ENCODE measurements around the gene PTPRG. TPM values are rescaled to one million over a fixed set of nuclear protein-coding genes. Genes with fewer than 3 reads are reported as not detected.

PTPRG gene
- total and polyA plus RNA-seq, 2 of the 13 experiments (the other 11 are each of a cell fraction or from before 2014, with no cell fraction given), result 8.0 to 25.3 TPM

- TF ChIP-seq ZNF646 (CRISPR knock-in tag; IDR thresholded peaks at IDR 0.05), result no peak
- no peak for TF ChIP-seq CREM (IDR thresholded peaks at IDR 0.05)
- no peak for TF ChIP-seq CREM (CRISPR knock-in tag; IDR thresholded peaks at IDR 0.05)
- TF ChIP-seq MEF2D (CRISPR knock-in tag; IDR thresholded peaks at IDR 0.05), result no peak
- no peak for TF ChIP-seq SOX6 (IDR thresholded peaks at IDR 0.05)
- peak; percentile 36 for TF ChIP-seq SOX6 (CRISPR knock-in tag; IDR thresholded peaks at IDR 0.05)
- no peak for TF ChIP-seq ZNF878 (CRISPR knock-in tag; IDR thresholded peaks at IDR 0.05)
- no peak for TF ChIP-seq RCOR2 (CRISPR knock-in tag; IDR thresholded peaks at IDR 0.05)
- no peak for TF ChIP-seq ZFP90 (CRISPR knock-in tag; IDR thresholded peaks at IDR 0.05; ENCODE audit: borderline replicate concordance)
- TF ChIP-seq ZFX (CRISPR knock-in tag; IDR thresholded peaks at IDR 0.05; ENCODE audit: low read depth), result no peak
- TF ChIP-seq ZNF18 (CRISPR knock-in tag; IDR thresholded peaks at IDR 0.05; ENCODE audit: insufficient replicate concordance), result no peak
- no peak for TF ChIP-seq ZNF850 (CRISPR knock-in tag; conservative IDR thresholded peaks at IDR 0.05)
- no peak for TF ChIP-seq KLF11 (CRISPR knock-in tag; IDR thresholded peaks at IDR 0.05)
- no peak for TF ChIP-seq RBAK (CRISPR knock-in tag; IDR thresholded peaks at IDR 0.05)
- TF ChIP-seq YEATS2 (CRISPR knock-in tag; IDR thresholded peaks at IDR 0.05; ENCODE audit: borderline replicate concordance), result no peak
- no peak for TF ChIP-seq ZNF232 (CRISPR knock-in tag; IDR thresholded peaks at IDR 0.05; ENCODE audit: borderline replicate concordance)
- TF ChIP-seq BCL6 (CRISPR knock-in tag; IDR thresholded peaks at IDR 0.05), result peak; percentile 44; the same call in 1 of the 2 replicates
- TF ChIP-seq ZNF12 (CRISPR knock-in tag; IDR thresholded peaks at IDR 0.05), result no peak
- TF ChIP-seq EHMT2 (IDR thresholded peaks at IDR 0.05; ENCODE audit: borderline replicate concordance, low read depth, low read length), result no peak; the same call in 1 of the 2 replicates
- TF ChIP-seq ZNF451 (CRISPR knock-in tag; IDR thresholded peaks at IDR 0.05), result no peak
- TF ChIP-seq SOX5 (CRISPR knock-in tag; IDR thresholded peaks at IDR 0.05; ENCODE audit: borderline replicate concordance), result peak; percentile 51; the same call in 1 of the 2 replicates
- 0 out of 2 replicates have a peak, but pooled peaks have one; percentile 30 for TF ChIP-seq ELF3 (CRISPR knock-in tag; IDR thresholded peaks at IDR 0.05)
- TF ChIP-seq MNT (IDR thresholded peaks at IDR 0.05), result no peak
Observed at GRCh38 chr3:61600195-61600594, 38.8 kb downstream of the PTPRG start (continued).

All from HepG2 (cell line).